ENCODE results near the gene TEAD1. TPM values are rescaled to one million over a fixed set of nuclear protein-coding genes. Genes with fewer than 3 reads are reported as not detected.

The TEAD1 gene
- total and polyA plus RNA-seq, 10 of the 15 experiments (the other 5 are each of a cell fraction or from before 2014, with no cell fraction given) = 0.01 to 0.59 (median 0.04) TPM; not detected in 6

DNA sequence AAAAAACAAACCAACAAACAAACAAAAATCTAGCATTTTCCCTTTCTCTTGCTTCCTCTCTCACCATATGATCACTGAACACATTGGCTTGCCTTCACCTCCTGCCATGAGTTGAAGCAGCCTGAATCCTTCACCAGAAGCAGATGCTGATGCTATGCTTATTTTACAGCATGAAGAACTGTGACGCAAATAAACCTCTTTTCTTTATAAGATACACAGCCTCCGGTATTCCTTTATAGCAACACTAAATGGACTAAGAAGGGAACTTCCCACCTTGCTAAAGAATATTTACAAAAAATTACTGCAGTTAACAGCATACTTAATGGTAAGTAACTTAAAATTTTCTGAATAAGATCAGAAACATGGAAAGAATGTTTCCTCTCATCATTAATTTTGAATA is 27.7 kb upstream of the TEAD1 start:
- H3K27ac ChIP-seq (ENCODE audit: control insufficient read depth, insufficient read depth) = no peak overlapping the region
- no peak for DNase-seq (ENCODE audit: low read depth, low spot score)
- no peak for ATAC-seq
- H3K36me3 ChIP-seq (ENCODE audit: control insufficient read depth in 2 of 2, insufficient read depth in 2 of 2, low read length in 1 of 2) = no peaks in the 10 kb centered on the region
- RAD21 ChIA-PET (ENCODE audit: unreplicated experiment) = no interaction called here
- H2AFZ ChIP-seq (ENCODE audit: control insufficient read depth, low read depth, low read length) = no peak overlapping the region
- SMC1A ChIA-PET (ENCODE audit: uncharacterized antibody, unreplicated experiment) = no interaction called here
- H3K27me3 ChIP-seq (replicated peaks in 1 of 2; ENCODE audit: control insufficient read depth in 2 of 2, insufficient read depth in 2 of 2, low read length in 1 of 2) = no peaks in the 10 kb centered on the region
- no TSS peak for BruUV-seq (replicated peaks)
- POLR2A ChIA-PET = no interaction called here
- intact Hi-C loops (cut with micrococcal nuclease; ENCODE audit: unreplicated experiment) = no loop called here
- H4K20me1 ChIP-seq (ENCODE audit: control insufficient read depth, insufficient read depth) = no peaks in the 10 kb centered on the region
- H3K4me2 ChIP-seq (ENCODE audit: control insufficient read depth, insufficient read depth) = no peak overlapping the region
- H3K4me1 ChIP-seq (ENCODE audit: control insufficient read depth, insufficient read depth, low read length) = no peaks in the 10 kb centered on the region
- H3K9ac ChIP-seq (ENCODE audit: control insufficient read depth, insufficient read depth, low read length) = no peak overlapping the region
- in situ Hi-C loops (cut with MboI) = no loop called here
- no peaks in the 10 kb centered on the region for H3K9me3 ChIP-seq (replicated peaks; ENCODE audit: control insufficient read depth, insufficient read depth, low read length)
- WGBS (ENCODE audit: insufficient coverage, insufficient replicate concordance, low lambda C conversion rate, missing lambda C conversion rate) = 70% methylated on average over 2 of the region's 2 CpGs
- no peaks in the 10 kb centered on the region for H3K79me2 ChIP-seq (ENCODE audit: control insufficient read depth, insufficient read depth, low read length)
- no peak overlapping the region for H3K4me3 ChIP-seq
- no peak for FAIRE-seq
- CTCF ChIA-PET = no interaction called here
- TF ChIP-seq ZBTB33 (IDR thresholded peaks at IDR 0.05) (no peak), ZBED1 (IDR thresholded peaks at IDR 0.05; ENCODE audit: borderline replicate concordance) (no peak), RB1 (IDR thresholded peaks at IDR 0.05; ENCODE audit: borderline replicate concordance) (no peak), CREB1 (IDR thresholded peaks at IDR 0.05; ENCODE audit: low read depth) (no peak), GATAD2B (conservative IDR thresholded peaks at IDR 0.05; ENCODE audit: low read depth) (no peak), TCF3 (IDR thresholded peaks at IDR 0.05; ENCODE audit: borderline replicate concordance, insufficient read depth, low read depth, low read length) (no peak), SIX5 (IDR thresholded peaks at IDR 0.05; ENCODE audit: low read depth, low read length, severe bottlenecking) (no peak), SMC3 (IDR thresholded peaks at IDR 0.05; ENCODE audit: borderline replicate concordance, low read length) (no peak), RELB (IDR thresholded peaks at IDR 0.05; ENCODE audit: low read depth) (no peak), EGR1 (IDR thresholded peaks at IDR 0.05; ENCODE audit: borderline replicate concordance in 1 of 2, low read depth in 2 of 2, low read length in 2 of 2) (no peak)
- TF ChIP-seq, protein P1, sequence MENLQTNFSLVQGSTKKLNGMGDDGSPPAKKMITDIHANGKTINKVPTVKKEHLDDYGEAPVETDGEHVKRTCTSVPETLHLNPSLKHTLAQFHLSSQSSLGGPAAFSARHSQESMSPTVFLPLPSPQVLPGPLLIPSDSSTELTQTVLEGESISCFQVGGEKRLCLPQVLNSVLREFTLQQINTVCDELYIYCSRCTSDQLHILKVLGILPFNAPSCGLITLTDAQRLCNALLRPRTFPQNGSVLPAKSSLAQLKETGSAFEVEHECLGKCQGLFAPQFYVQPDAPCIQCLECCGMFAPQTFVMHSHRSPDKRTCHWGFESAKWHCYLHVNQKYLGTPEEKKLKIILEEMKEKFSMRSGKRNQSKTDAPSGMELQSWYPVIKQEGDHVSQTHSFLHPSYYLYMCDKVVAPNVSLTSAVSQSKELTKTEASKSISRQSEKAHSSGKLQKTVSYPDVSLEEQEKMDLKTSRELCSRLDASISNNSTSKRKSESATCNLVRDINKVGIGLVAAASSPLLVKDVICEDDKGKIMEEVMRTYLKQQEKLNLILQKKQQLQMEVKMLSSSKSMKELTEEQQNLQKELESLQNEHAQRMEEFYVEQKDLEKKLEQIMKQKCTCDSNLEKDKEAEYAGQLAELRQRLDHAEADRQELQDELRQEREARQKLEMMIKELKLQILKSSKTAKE (IDR thresholded peaks at IDR 0.05; ENCODE audit: low read depth, poor library complexity, severe bottlenecking) = no peak
- TF ChIP-seq, protein P2, sequence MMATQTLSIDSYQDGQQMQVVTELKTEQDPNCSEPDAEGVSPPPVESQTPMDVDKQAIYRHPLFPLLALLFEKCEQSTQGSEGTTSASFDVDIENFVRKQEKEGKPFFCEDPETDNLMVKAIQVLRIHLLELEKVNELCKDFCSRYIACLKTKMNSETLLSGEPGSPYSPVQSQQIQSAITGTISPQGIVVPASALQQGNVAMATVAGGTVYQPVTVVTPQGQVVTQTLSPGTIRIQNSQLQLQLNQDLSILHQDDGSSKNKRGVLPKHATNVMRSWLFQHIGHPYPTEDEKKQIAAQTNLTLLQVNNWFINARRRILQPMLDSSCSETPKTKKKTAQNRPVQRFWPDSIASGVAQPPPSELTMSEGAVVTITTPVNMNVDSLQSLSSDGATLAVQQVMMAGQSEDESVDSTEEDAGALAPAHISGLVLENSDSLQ (IDR thresholded peaks at IDR 0.05) = no peak
